K562 (cell line): ENCODE data around the gene IFNGR2. TPM values are rescaled to one million over a fixed set of nuclear protein-coding genes. Genes with fewer than 3 reads are reported as not detected.

Experiments used
- ATAC-seq: fragments of 200-7000 bp; cut with Tn5 transposase; 3 replicates; pipeline ENCODE4 v1.9.1; 2020; ENCODE audit warnings: moderate library complexity
- Bru-seq: library from RNA; stranded (reverse); fragments of 400-500 nt; gene quantifications from one replicate; lab custom pipeline; 2021; lab: Mats Ljungman, UMichigan
- BruChase-seq, 2 experiments: library from RNA; stranded (reverse); fragments of 400-500 nt; gene quantifications; one replicate each; lab custom pipeline; 2021; lab: Mats Ljungman, UMichigan
- BruUV-seq: library from RNA; stranded (reverse); fragments of 400-500 nt; replicated peaks from 2 replicates; lab custom pipeline; 2021; lab: Mats Ljungman, UMichigan
- CTCF ChIA-PET: fragments of 300-600 bp; formaldehyde crosslinking; extraction: SDS; loops from one replicate; lab custom pipeline; 2021; ENCODE audit warnings: low intra/inter-chr PET ratio; lab: Yijun Ruan, JAX
- POLR2A ChIA-PET: fragments of 300-600, 350-650 bp; sonication (Branson Sonifier 250); formaldehyde crosslinking; extraction: SDS; loops from one replicate; lab custom pipeline; 2021; ENCODE audit warnings: antibody characterized with exemption, inconsistent platforms; lab: Yijun Ruan, JAX
- DNase-seq, 4 experiments: peaks; one replicate each; pipeline versions ENCODE4 v3.0.0 to v3.0.0-alpha.2; 2011 to 2018; ENCODE audit warnings: low spot score in 3 of 4, mixed read lengths in 3 of 4; ENCODE audit errors: extremely low read depth in 1 of 4
- FAIRE-seq: peaks from 2 replicates; lab custom pipeline; 2011; peaks lifted over from hg19 to GRCh38; lab: Jason Lieb, UNC
- H2AFZ ChIP-seq: 2 replicates; pipeline ENCODE4 v1.6.0; 2011; ENCODE audit warnings: low read depth, low read length, control low read depth, inconsistent platforms
- H3K27ac ChIP-seq: fragments of 200-600 bp; 3 replicates; pipeline ENCODE4 v1.8.0; 2011; ENCODE audit warnings: low read depth, mild to moderate bottlenecking, control low read depth, inconsistent platforms, low read length, moderate library complexity, mixed read lengths; ENCODE audit errors: extremely low read depth
- H3K27me3 ChIP-seq, 2 experiments: fragments of 300-600 bp in 1 of 2; 2 replicates in 1 of 2; 3 replicates in 1 of 2; pipeline versions ENCODE4 v1.6.0 to v1.8.0; 2011; ENCODE audit warnings: inconsistent platforms in 2 of 2, low read length in 2 of 2, mild to moderate bottlenecking in 1 of 2, mixed read lengths in 1 of 2, moderate library complexity in 1 of 2; ENCODE audit not compliant: control insufficient read depth in 2 of 2, insufficient read depth in 2 of 2
- H3K36me3 ChIP-seq: fragments of 300-600 bp; 3 replicates; pipeline ENCODE4 v1.8.0; 2011; ENCODE audit warnings: mild to moderate bottlenecking, low read length, inconsistent platforms; ENCODE audit not compliant: control insufficient read depth, insufficient read depth
- H3K4me1 ChIP-seq, 2 experiments: fragments of 200-600 bp in 1 of 2; replicated peaks in 1 of 2; 2 replicates in 1 of 2; 3 replicates in 1 of 2; pipeline versions ENCODE4 v1.5.1 to v1.8.0; 2011; ENCODE audit warnings: inconsistent platforms in 2 of 2, low read length in 2 of 2, mild to moderate bottlenecking in 1 of 2, mixed read lengths in 1 of 2, moderate library complexity in 1 of 2; ENCODE audit not compliant: control insufficient read depth in 2 of 2, insufficient read depth in 2 of 2
- H3K4me2 ChIP-seq: 2 replicates; pipeline ENCODE4 v1.6.1; 2011; ENCODE audit warnings: low read length, control low read depth, inconsistent platforms, mixed read lengths; ENCODE audit not compliant: insufficient read depth
- H3K4me3 ChIP-seq: fragments of 200-600 bp; sonication (generic), shearing (Covaris generic); 2 replicates; pipeline ENCODE4 v1.5.1; 2016; ENCODE audit warnings: control low read depth, inconsistent platforms
- H3K79me2 ChIP-seq: fragments of 200-600 bp; 3 replicates; pipeline ENCODE4 v1.8.0; 2011; ENCODE audit warnings: low read length, inconsistent platforms; ENCODE audit not compliant: control insufficient read depth, insufficient read depth
- H3K9ac ChIP-seq, 2 experiments: 2 replicates each; pipeline versions ENCODE4 v1.6.0 to v1.6.1; 2011; ENCODE audit warnings: low read depth in 2 of 2, low read length in 2 of 2, control low read depth in 1 of 2, inconsistent platforms in 1 of 2, mild to moderate bottlenecking in 1 of 2, mixed read lengths in 1 of 2; ENCODE audit not compliant: insufficient read depth in 1 of 2
- H3K9me1 ChIP-seq: one replicate; pipeline ENCODE4 v1.6.0; 2011; ENCODE audit warnings: inconsistent platforms, mild to moderate bottlenecking, low read length, moderate library complexity; ENCODE audit not compliant: control insufficient read depth, insufficient read depth
- H3K9me3 ChIP-seq: replicated peaks from 2 replicates; pipeline ENCODE4 v1.5.1; 2011; ENCODE audit warnings: low read depth, low read length, inconsistent platforms; ENCODE audit not compliant: control insufficient read depth, insufficient read depth
- H4K20me1 ChIP-seq: replicated peaks from 2 replicates; pipeline ENCODE4 v1.6.1; 2011; ENCODE audit warnings: low read length, inconsistent platforms, mixed read lengths; ENCODE audit not compliant: control insufficient read depth, insufficient read depth
- ARID2 ChIP-seq: fragments of 450-650 bp; IDR thresholded peaks from 2 replicates; pipeline ENCODE4 v1.6.1; 2017; ENCODE audit warnings: antibody characterized with exemption, mild to moderate bottlenecking
- GTF2E2 ChIP-seq: fragments of 200-800 bp; sonication (Bioruptor generic); IDR thresholded peaks from 2 replicates; pipeline ENCODE4 v1.6.1; 2016; ENCODE audit warnings: missing genetic modification characterization, missing compliant biosample characterization
- NONO ChIP-seq, 2 experiments: fragments of 200-400 bp in 1 of 2; fragments of 450-650 bp in 1 of 2; formaldehyde crosslinking in 1 of 2; IDR thresholded peaks; 2 replicates each; pipeline ENCODE4 v1.6.1; 2017; ENCODE audit warnings: low read depth in 2 of 2, mild to moderate bottlenecking in 2 of 2, moderate library complexity in 2 of 2, low read length in 1 of 2
- PCBP1 ChIP-seq: fragments of 200-400 bp; formaldehyde crosslinking; IDR thresholded peaks from 2 replicates; pipeline ENCODE4 v1.6.1; 2018; ENCODE audit warnings: mild to moderate bottlenecking, low read depth, low read length; ENCODE audit not compliant: poor library complexity, severe bottlenecking
- POLR2AphosphoS5 ChIP-seq: IDR thresholded peaks from 2 replicates; pipeline ENCODE4 v1.6.1; 2011; ENCODE audit warnings: mild to moderate bottlenecking, low read depth, low read length, moderate library complexity; ENCODE audit not compliant: control insufficient read depth, insufficient read depth
- ZNF592 ChIP-seq: fragments of 450-650 bp; IDR thresholded peaks from 2 replicates; pipeline ENCODE4 v1.6.1; 2017; ENCODE audit warnings: antibody characterized with exemption, mild to moderate bottlenecking
- ZNF764 ChIP-seq: fragments of 250-450 bp; sonication (Bioruptor Pico); IDR thresholded peaks from 2 replicates; pipeline ENCODE4 v1.4.0; 2020; ENCODE audit warnings: low read depth, mild to moderate bottlenecking, moderate library complexity
- ZSCAN29 ChIP-seq: fragments of 450-650 bp; IDR thresholded peaks from 2 replicates; pipeline ENCODE4 v1.6.1; 2017
- WGBS: fragments of 100-300 bp; shearing (Covaris generic); methylation state at CpG from one replicate; pipeline ENCODE4 v1.1.6; 2016; ENCODE audit warnings: low coverage, mixed read lengths; ENCODE audit not compliant: insufficient coverage; ENCODE audit errors: missing lambda C conversion rate; 5-methylcytosine and 5-hydroxymethylcytosine counted together
- in situ Hi-C: fragments of 300-500 bp; cut with MboI; formaldehyde crosslinking; loops from 4 replicates; pipeline ENCODE4 v1.15.0; 2018; ENCODE audit warnings: inconsistent platforms, mixed read lengths
- intact Hi-C: fragments of 100-400 bp; cut with micrococcal nuclease; formaldehyde crosslinking; loops from 2 replicates; pipeline ENCODE4 v1.14.2; 2022
- long read RNA-seq, 3 experiments: library from polyadenylated mRNA in 2 of 3; library from RNA in 1 of 3; unstranded in 2 of 3; stranded (forward) in 1 of 3; transcript quantifications; one replicate each; pipeline ENCODE4 v2.0.0, GENCODE V29; 2019 to 2022
- polyA minus RNA-seq, 3 experiments: library from RNA; depleted of rRNA, polyadenylated mRNA; stranded (reverse); fragments of >200 nt; gene quantifications; 2 replicates each; pipeline ENCODE4 v1.2.3, GENCODE V29; 2011
- polyA plus RNA-seq, 8 experiments: library from polyadenylated mRNA; depleted of rRNA in 4 of 8; stranded (reverse) in 5 of 8; unstranded in 3 of 8; fragments of >200 nt; fragmentation: Nextera tagmentation in 2 of 8; fragmentation: Illumina TruSeq in 1 of 8; extraction: Ambion mirVana in 2 of 8; extraction: Trizol in 1 of 8; gene quantifications; 2 replicates each; pipeline versions ENCODE4 v1.2.1 to v1.2.3, GENCODE V29; 2011 to 2014; ENCODE audit warnings: inconsistent platforms in 1 of 8, missing spikeins in 1 of 8
- total RNA-seq, 7 experiments: library from RNA; depleted of rRNA in 6 of 7; stranded (reverse); fragments of >200 nt in 6 of 7; fragmentation: Illumina TruSeq in 2 of 7; extraction: Trizol in 2 of 7; gene quantifications; 2 replicates each; pipeline versions ENCODE4 v1.2.1 to v1.2.3, GENCODE V29; 2011 to 2021; ENCODE audit warnings: low replicate concordance in 1 of 7

Gene IFNGR2, protein sequence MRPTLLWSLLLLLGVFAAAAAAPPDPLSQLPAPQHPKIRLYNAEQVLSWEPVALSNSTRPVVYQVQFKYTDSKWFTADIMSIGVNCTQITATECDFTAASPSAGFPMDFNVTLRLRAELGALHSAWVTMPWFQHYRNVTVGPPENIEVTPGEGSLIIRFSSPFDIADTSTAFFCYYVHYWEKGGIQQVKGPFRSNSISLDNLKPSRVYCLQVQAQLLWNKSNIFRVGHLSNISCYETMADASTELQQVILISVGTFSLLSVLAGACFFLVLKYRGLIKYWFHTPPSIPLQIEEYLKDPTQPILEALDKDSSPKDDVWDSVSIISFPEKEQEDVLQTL
- total RNA-seq (2011; cell fraction: chromatin; rRNA removed; ENCODE audit: low replicate concordance), result 16.2 and 26.5 TPM in 2 replicates
- 28.2 and 28.3 TPM in 2 replicates for total RNA-seq (2011; cell fraction: nucleolus; rRNA removed)
- 31.7 and 44.8 TPM in 2 replicates for total RNA-seq (2011; cell fraction: nucleoplasm; rRNA removed)
- total RNA-seq (2014; rRNA removed), result 19.4 and 24.2 TPM in 2 replicates
- total RNA-seq (2014; rRNA removed; fragmentation: Illumina TruSeq; extraction: Trizol), result 28.5 and 31.3 TPM in 2 replicates
- total RNA-seq (2015; rRNA removed; fragmentation: Illumina TruSeq; extraction: Trizol), result 31.3 and 36.8 TPM in 2 replicates
- total RNA-seq (2021), result 28.5 and 29.5 TPM in 2 replicates
- 58.0 and 81.8 TPM in 2 replicates for polyA plus RNA-seq (2011; rRNA removed)
- 45.1 and 64.7 TPM in 2 replicates for polyA plus RNA-seq (2011; cell fraction: cytosol; rRNA removed)
- 34.8 and 50.8 TPM in 2 replicates for polyA plus RNA-seq (2011; cell fraction: nucleus; rRNA removed)
- 24.4 and 31.8 TPM in 2 replicates for polyA plus RNA-seq (2012)
- polyA plus RNA-seq (2014; fragmentation: Illumina TruSeq; extraction: Trizol), result 35.4 and 44.8 TPM in 2 replicates
- 1 to 10 TPM; 6.7 to 8.4 TPM for polyA plus RNA-seq (2014; fragmentation: Nextera tagmentation; extraction: Ambion mirVana)
- 27.8 and 32.9 TPM in 2 replicates for polyA plus RNA-seq (2014; rRNA removed)
- 43.8 and 53.1 TPM in 2 replicates for polyA minus RNA-seq (2011; rRNA and poly(A)+ RNA removed)
- 26.9 and 27.4 TPM in 2 replicates for polyA minus RNA-seq (2011; cell fraction: cytosol; rRNA and poly(A)+ RNA removed)
- 13.1 and 19.8 TPM in 2 replicates for polyA minus RNA-seq (2011; cell fraction: nucleus; rRNA and poly(A)+ RNA removed)
- Bru-seq, nascent RNA, result percentile 71 among the genes with signal in this experiment
- BruChase-seq, experiment 1, labeled RNA remaining after a 2-hour chase, result percentile 72 among the genes with signal in this experiment
- percentile 71 among the genes with signal in this experiment for BruChase-seq, experiment 2, labeled RNA remaining after a 6-hour chase
- long read RNA-seq, experiment 1, transcript IFNGR2-206 (6 exons, 966 nt), result minor isoform, 8 of 192 reads
- long read RNA-seq, experiment 1, transcript IFNGR2-201 (7 exons, 2,221 nt), result major isoform, 143 of 192 reads
- long read RNA-seq, experiment 1, partial matches to known transcripts, result 18 of 192 reads
- long read RNA-seq, experiment 1, other reads (novel, unspliced or antisense), result 22 of 192 reads
- long read RNA-seq, experiment 2, transcript IFNGR2-201 (7 exons, 2,221 nt), result major isoform, 23 of 44 reads
- long read RNA-seq, experiment 2, partial matches to known transcripts, result 16 of 44 reads
- long read RNA-seq, experiment 2, other reads (novel, unspliced or antisense), result 5 of 44 reads
- long read RNA-seq, experiment 3, transcript IFNGR2-201 (7 exons, 2,221 nt), result major isoform, 56 of 60 reads
- long read RNA-seq, experiment 3, partial matches to known transcripts, result 1 of 60 reads
- long read RNA-seq, experiment 3, other reads (novel, unspliced or antisense), result 2 of 60 reads

GRCh38 chr21:33403128-33403785 lies at the start of gene IFNGR2:
TSS of gene IFNGR2 (plus strand) at chr21:33403413. CDS start at chr21:33403544, 131 bp downstream.
- Histone ChIP-seq H3K4me1 (peaks cover 8 to 35% of the 10 kb centered on the region in 2 experiments; a peak in 4 of 5 replicates), H3K9me3 (no peaks in the 10 kb centered on the region), H3K27ac (peak within 1 kb of the TSS; percentile 84), H3K27me3 (no peaks in the 10 kb centered on the region), H3K9me1 (no peaks in the 10 kb centered on the region), H3K9ac (peak within 1 kb of the TSS; percentile 89 to 99), H2AFZ (peak within 1 kb of the TSS; percentile 77), H3K4me2 (peak within 1 kb of the TSS; percentile 87), H3K79me2 (peaks cover 40% of the 10 kb centered on the region), H3K4me3 (peak within 1 kb of the TSS; percentile 75), H3K36me3 (peaks cover 4% of the 10 kb centered on the region; the same call in 2 of the 3 replicates), H4K20me1 (peaks cover under 1% of the 10 kb centered on the region; the same call in 1 of the 2 replicates)
- ChIA-PET POLR2A (no interaction called here), CTCF (interaction anchor here (0.7 kb wide), 1 partner anchor 1010 kb away, joined by 3 read pairs; no protein-coding TSS in a partner anchor)
- peak; percentile 59 to 92 (median 86) for DNase-seq
- FAIRE-seq, result no peak
- 1% methylated on average over 27 of the region's 89 CpGs for WGBS
- in situ Hi-C loops, result no loop called here
- BruUV-seq, result no TSS peak
- ATAC-seq, result peak; percentile 64
- intact Hi-C loops, result loop anchor here (5.0 kb wide), 1 partner anchor 139 kb away; the partner anchor contains the start of genes GART and SON
- TF ChIP-seq ARID2, result no peak
- TF ChIP-seq GTF2E2 (tag), result peak; percentile 67; the same call in 1 of the 2 replicates
- TF ChIP-seq PCBP1, result peak; percentile 54
- no peak for TF ChIP-seq ZNF764
- peak; percentile 10 to 59; a peak in 1 of 4 replicates for TF ChIP-seq NONO (IDR thresholded peaks at IDR 0.05; ENCODE audit: low read depth in 2 of 2, low read length in 1 of 2)
- 0 out of 2 replicates have a peak, but pooled peaks have one; percentile 27 for TF ChIP-seq POLR2AphosphoS5
- no peak for TF ChIP-seq ZSCAN29
- TF ChIP-seq ZNF592, result no peak; the same call in 1 of the 2 replicates
